AG09309 (cell line): ENCODE data around the gene TMEM8B.
"Not testable (repeated sequence)": the region's sequence is repeated elsewhere in the genome, so short reads cannot be mapped to it uniquely, and the experiment has no call there.

Experiments used
- DNase-seq: peaks from one replicate; pipeline ENCODE4 v3.0.0-alpha.2; 2010; ENCODE audit warnings: low read depth
- H3K4me3 ChIP-seq: 2 replicates; pipeline ENCODE4 v1.5.1; 2011; ENCODE audit warnings: mild to moderate bottlenecking, low read depth, low read length, moderate library complexity; ENCODE audit not compliant: control insufficient read depth
- TF ChIP-seq, protein P1 (sequence below): IDR thresholded peaks from 2 replicates; pipeline ENCODE4 v1.5.1; 2011; ENCODE audit warnings: mild to moderate bottlenecking, low read depth, low read length, inconsistent platforms; ENCODE audit not compliant: insufficient read depth, control insufficient read depth; ENCODE audit errors: missing control alignments

Gene TMEM8B

GRCh38 chr9:35910613-35911359, 81.8 kb downstream of the TMEM8B start:
- no peak overlapping the region for H3K4me3 ChIP-seq
- no peak for DNase-seq
- TF ChIP-seq, protein P1, sequence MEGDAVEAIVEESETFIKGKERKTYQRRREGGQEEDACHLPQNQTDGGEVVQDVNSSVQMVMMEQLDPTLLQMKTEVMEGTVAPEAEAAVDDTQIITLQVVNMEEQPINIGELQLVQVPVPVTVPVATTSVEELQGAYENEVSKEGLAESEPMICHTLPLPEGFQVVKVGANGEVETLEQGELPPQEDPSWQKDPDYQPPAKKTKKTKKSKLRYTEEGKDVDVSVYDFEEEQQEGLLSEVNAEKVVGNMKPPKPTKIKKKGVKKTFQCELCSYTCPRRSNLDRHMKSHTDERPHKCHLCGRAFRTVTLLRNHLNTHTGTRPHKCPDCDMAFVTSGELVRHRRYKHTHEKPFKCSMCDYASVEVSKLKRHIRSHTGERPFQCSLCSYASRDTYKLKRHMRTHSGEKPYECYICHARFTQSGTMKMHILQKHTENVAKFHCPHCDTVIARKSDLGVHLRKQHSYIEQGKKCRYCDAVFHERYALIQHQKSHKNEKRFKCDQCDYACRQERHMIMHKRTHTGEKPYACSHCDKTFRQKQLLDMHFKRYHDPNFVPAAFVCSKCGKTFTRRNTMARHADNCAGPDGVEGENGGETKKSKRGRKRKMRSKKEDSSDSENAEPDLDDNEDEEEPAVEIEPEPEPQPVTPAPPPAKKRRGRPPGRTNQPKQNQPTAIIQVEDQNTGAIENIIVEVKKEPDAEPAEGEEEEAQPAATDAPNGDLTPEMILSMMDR: peak; percentile 65

- H3K4me3 ChIP-seq: no peak overlapping the region
- TF ChIP-seq, protein P1: no peak
- DNase-seq: no peak
Observed at GRCh38 chr9:35911690-35912089, 82.7 kb downstream of the TMEM8B start.

DNA sequence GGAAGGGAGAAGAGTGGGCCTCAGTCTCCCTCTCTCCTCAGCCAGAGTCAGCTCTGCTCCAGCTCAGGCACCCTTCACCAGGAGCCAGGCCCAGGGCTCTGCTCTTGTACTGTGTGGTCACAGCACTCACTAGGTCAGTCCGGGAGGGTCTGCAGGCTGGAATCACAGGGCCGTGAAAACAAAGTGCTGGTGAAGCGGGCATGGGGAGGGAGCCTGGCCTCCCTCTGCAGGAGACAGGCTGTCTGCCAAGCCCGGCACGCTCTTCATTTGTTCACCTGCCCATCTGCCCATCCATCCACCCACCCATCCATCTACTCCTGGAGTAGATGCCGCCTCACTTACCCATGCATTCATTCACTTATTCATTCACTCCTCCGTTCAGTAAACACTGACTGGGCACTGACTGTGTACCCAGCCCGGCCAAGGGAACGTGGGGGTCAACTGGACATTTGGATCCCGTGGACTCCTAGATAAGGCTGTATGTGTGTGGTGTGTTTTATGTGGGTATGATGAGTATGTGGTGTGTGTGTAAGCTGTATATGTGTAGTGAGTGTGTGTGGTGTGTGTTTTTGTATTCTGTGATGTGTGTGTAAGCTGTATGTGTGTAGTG, 83.9 kb downstream of the TMEM8B start:
- no peak for DNase-seq
- TF ChIP-seq, protein P1: no peak
- no peak overlapping the region for H3K4me3 ChIP-seq

DNA sequence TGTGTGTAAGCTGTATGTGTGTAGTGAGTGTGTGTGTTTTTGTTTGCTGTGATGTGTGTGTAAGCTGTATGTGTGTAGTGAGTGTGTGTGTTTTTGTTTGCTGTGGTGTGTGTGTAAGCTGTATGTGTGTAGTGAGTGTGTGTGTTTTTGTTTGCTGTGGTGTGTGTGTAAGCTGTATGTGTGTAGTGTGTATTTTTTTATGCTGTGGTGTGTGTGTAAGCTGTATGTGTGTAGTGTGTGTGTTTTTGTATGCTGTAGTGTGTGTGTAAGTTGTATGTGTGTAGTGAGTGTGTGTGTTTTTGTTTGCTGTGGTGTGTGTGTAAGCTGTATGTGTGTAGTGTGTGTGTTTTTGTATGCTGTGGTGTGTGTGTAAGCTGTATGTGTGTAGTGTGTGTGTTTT, 84.4 kb downstream of the TMEM8B start:
- not testable (repeated sequence) for H3K4me3 ChIP-seq, DNase-seq

- TF ChIP-seq, protein P1: no peak
- DNase-seq: no peak
- H3K4me3 ChIP-seq: no peak overlapping the region
Observed at GRCh38 chr9:35914301-35914807, 85.3 kb downstream of the TMEM8B start.
